HL-60 (cell line): ENCODE results near the gene BCL2L12.

Experiments
- CTCF ChIP-seq: IDR thresholded peaks from one replicate; pipeline ENCODE4 v1.5.1; 2011; ENCODE audit warnings: low read length, control low read depth, inconsistent platforms; ENCODE audit not compliant: insufficient read depth
- GABPA ChIP-seq: IDR thresholded peaks from 2 replicates; pipeline ENCODE4 v1.6.1; 2012; ENCODE audit warnings: low read depth
- POLR2AphosphoS5 ChIP-seq: IDR thresholded peaks from 2 replicates; pipeline ENCODE4 v1.6.1; 2012; ENCODE audit warnings: low read depth
- REST ChIP-seq: IDR thresholded peaks from 2 replicates; pipeline ENCODE4 v1.6.1; 2012; ENCODE audit warnings: low read depth; ENCODE audit not compliant: insufficient replicate concordance
- SPI1 ChIP-seq: IDR thresholded peaks from 2 replicates; pipeline ENCODE4 v1.6.1; 2012; ENCODE audit warnings: low read depth, mild to moderate bottlenecking, borderline replicate concordance

- TF ChIP-seq CTCF (no peak), POLR2AphosphoS5 (no peak), REST (no peak), SPI1 (no peak), GABPA (no peak)
These were observed 20.9 kb downstream of the BCL2L12 start for GRCh38 chr19:49686503-49687088.
